ENCODE data around the gene OR14J1. TPM values are rescaled to one million over a fixed set of nuclear protein-coding genes. Genes with fewer than 3 reads are reported as not detected.
"Not testable (repeated sequence)": the region's sequence is repeated elsewhere in the genome, so short reads cannot be mapped to it uniquely, and the experiment has no call there.

OR14J1 gene
- total RNA-seq, 1 experiment from 2014 or later = not detected

- Histone ChIP-seq H3K27ac (ENCODE audit: low read depth, low read length, poor library complexity, severe bottlenecking) (no peak overlapping the region), H3K36me3 (ENCODE audit: insufficient read depth, low read length, poor library complexity, severe bottlenecking) (no peaks in the 10 kb centered on the region), H3K4me3 (ENCODE audit: low read depth, low read length, poor library complexity, severe bottlenecking) (no peak overlapping the region), H3K4me1 (ENCODE audit: insufficient read depth, low read length, poor library complexity, severe bottlenecking) (no peaks in the 10 kb centered on the region), H3K9me3 (ENCODE audit: low read depth, low read length, poor library complexity, severe bottlenecking) (no peaks in the 10 kb centered on the region), H3K27me3 (replicated peaks; ENCODE audit: insufficient read depth, low read depth, low read length, poor library complexity) (peaks cover 9% of the 10 kb centered on the region)
- intact Hi-C loops (cut with micrococcal nuclease; ENCODE audit: unreplicated experiment) = no loop called here
- DNase-seq (ENCODE audit: low spot score) = no peak
- ChIA-PET POLR2A (ENCODE audit: low non-redundant PET) (interaction anchor here (0.7 kb wide), 1 partner anchor 172 kb away, joined by 5 read pairs; no protein-coding TSS in a partner anchor), CTCF (no interaction called here)
- no TSS peak for BruUV-seq (replicated peaks)
- TF ChIP-seq EZH2 (IDR thresholded peaks at IDR 0.05; ENCODE audit: borderline replicate concordance, low read depth, low read length, poor library complexity, severe bottlenecking) = no peak
- no peak for TF ChIP-seq CTCF (conservative IDR thresholded peaks at IDR 0.05; ENCODE audit: low read depth, low read length)
These were observed 43.9 kb downstream of the OR14J1 start for GRCh38 chr6:29345380-29345779.

DNA sequence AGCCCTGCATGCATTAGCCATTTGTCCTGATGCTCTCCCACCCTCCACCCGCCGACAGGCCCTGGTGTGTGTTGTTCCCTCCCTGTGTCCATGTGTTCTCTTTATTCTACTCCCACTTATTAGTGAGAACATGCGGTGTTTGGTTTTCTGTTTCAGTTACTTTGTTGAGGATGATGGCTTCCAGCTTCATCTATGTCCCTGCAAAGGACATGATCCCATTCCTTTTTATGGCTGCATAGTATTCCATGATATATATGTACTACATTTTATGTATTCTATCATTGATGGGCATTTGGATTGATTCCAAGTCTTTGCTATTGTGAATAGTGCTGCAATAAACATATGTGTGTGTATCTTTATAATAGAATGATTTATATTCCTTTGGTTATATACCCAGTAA lies 47.8 kb downstream of the OR14J1 start:
- H3K36me3 ChIP-seq (ENCODE audit: insufficient read depth, low read length, poor library complexity, severe bottlenecking); BruUV-seq (replicated peaks); H3K27ac ChIP-seq (ENCODE audit: low read depth, low read length, poor library complexity, severe bottlenecking); intact Hi-C loops (cut with micrococcal nuclease; ENCODE audit: unreplicated experiment); CTCF ChIA-PET; POLR2A ChIA-PET (ENCODE audit: low non-redundant PET); H3K9me3 ChIP-seq (ENCODE audit: low read depth, low read length, poor library complexity, severe bottlenecking); DNase-seq (ENCODE audit: low spot score); H3K4me3 ChIP-seq (ENCODE audit: low read depth, low read length, poor library complexity, severe bottlenecking); H3K4me1 ChIP-seq (ENCODE audit: insufficient read depth, low read length, poor library complexity, severe bottlenecking); H3K27me3 ChIP-seq (replicated peaks; ENCODE audit: insufficient read depth, low read depth, low read length, poor library complexity): not testable (repeated sequence)

DNA sequence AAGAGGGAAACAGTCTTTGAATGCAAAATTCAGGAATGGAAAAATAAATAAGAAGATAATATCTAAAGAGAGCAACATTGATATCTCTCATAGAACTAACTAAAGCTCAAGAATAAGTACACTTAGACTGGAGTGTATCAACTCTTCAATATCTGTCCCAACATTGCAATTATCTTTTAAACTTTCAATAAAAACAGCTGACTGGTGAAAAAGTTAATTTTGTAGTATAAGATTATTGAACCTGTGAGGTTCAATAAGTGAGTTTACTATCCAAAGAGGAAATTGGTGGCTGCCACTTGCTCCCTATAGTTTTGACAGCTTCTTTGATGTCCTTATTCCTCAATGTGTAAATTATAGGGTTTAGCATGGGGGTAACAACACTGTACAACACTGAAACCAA lies 53.5 kb downstream of the OR14J1 start:
- POLR2A ChIA-PET (ENCODE audit: low non-redundant PET) = no interaction called here
- Histone ChIP-seq H3K36me3 (ENCODE audit: insufficient read depth, low read length, poor library complexity, severe bottlenecking) (no peaks in the 10 kb centered on the region), H3K9me3 (ENCODE audit: low read depth, low read length, poor library complexity, severe bottlenecking) (no peaks in the 10 kb centered on the region), H3K27ac (ENCODE audit: low read depth, low read length, poor library complexity, severe bottlenecking) (no peak overlapping the region), H3K4me1 (ENCODE audit: insufficient read depth, low read length, poor library complexity, severe bottlenecking) (no peaks in the 10 kb centered on the region), H3K27me3 (replicated peaks; ENCODE audit: insufficient read depth, low read depth, low read length, poor library complexity) (peaks cover 9% of the 10 kb centered on the region), H3K4me3 (ENCODE audit: low read depth, low read length, poor library complexity, severe bottlenecking) (no peak overlapping the region)
- no TSS peak for BruUV-seq (replicated peaks)
- CTCF ChIA-PET = no interaction called here
- no peak for TF ChIP-seq EZH2 (IDR thresholded peaks at IDR 0.05; ENCODE audit: borderline replicate concordance, low read depth, low read length, poor library complexity, severe bottlenecking)
- intact Hi-C loops (cut with micrococcal nuclease; ENCODE audit: unreplicated experiment) = no loop called here
- DNase-seq (ENCODE audit: low spot score) = no peak

- BruUV-seq (replicated peaks) = no TSS peak
- CTCF ChIA-PET = no interaction called here
These were observed 54.1 kb downstream of the OR14J1 start for GRCh38 chr6:29355603-29356002.

More at GRCh38 chr6:29355603-29356002, 54.1 kb downstream of the OR14J1 start:
- Histone ChIP-seq H3K9me3 (ENCODE audit: low read depth, low read length, poor library complexity, severe bottlenecking) (no peaks in the 10 kb centered on the region), H3K36me3 (ENCODE audit: insufficient read depth, low read length, poor library complexity, severe bottlenecking) (no peaks in the 10 kb centered on the region), H3K4me3 (ENCODE audit: low read depth, low read length, poor library complexity, severe bottlenecking) (no peak overlapping the region), H3K27ac (ENCODE audit: low read depth, low read length, poor library complexity, severe bottlenecking) (no peak overlapping the region), H3K27me3 (replicated peaks; ENCODE audit: insufficient read depth, low read depth, low read length, poor library complexity) (peaks cover 9% of the 10 kb centered on the region), H3K4me1 (ENCODE audit: insufficient read depth, low read length, poor library complexity, severe bottlenecking) (no peaks in the 10 kb centered on the region)
- intact Hi-C loops (cut with micrococcal nuclease; ENCODE audit: unreplicated experiment) = no loop called here
- no peak for TF ChIP-seq CTCF (conservative IDR thresholded peaks at IDR 0.05; ENCODE audit: low read depth, low read length)
- no peak for TF ChIP-seq EZH2 (IDR thresholded peaks at IDR 0.05; ENCODE audit: borderline replicate concordance, low read depth, low read length, poor library complexity, severe bottlenecking)
- POLR2A ChIA-PET (ENCODE audit: low non-redundant PET) = no interaction called here
- no peak for DNase-seq (ENCODE audit: low spot score)

Other genes starting within 250 kb of the OR14J1 start
- gene OR2B3, start 214.4 kb upstream of the OR14J1 start, total RNA-seq (2021) = not detected in 2 replicates
- gene OR2J1, start 202.2 kb upstream of the OR14J1 start, total RNA-seq (2021) = not detected in 2 replicates
- gene OR2J3, start 193.6 kb upstream of the OR14J1 start, total RNA-seq (2021) = not detected in 2 replicates
- gene OR2J2, start 130.8 kb upstream of the OR14J1 start, total RNA-seq (2021) = not detected in 2 replicates
- gene OR5V1, start 67.2 kb downstream of the OR14J1 start, total RNA-seq (2021) = not detected in 2 replicates
- gene OR12D3, start 73.6 kb downstream of the OR14J1 start, total RNA-seq (2021) = not detected in 2 replicates
- gene OR12D2, start 93.9 kb downstream of the OR14J1 start, total RNA-seq (2021) = not detected in 2 replicates
- gene OR12D1, start 113.2 kb downstream of the OR14J1 start, total RNA-seq (2021) = not detected in 2 replicates
- not detected in 2 replicates for gene OR10C1, start 137.6 kb downstream of the OR14J1 start, total RNA-seq (2021)
- gene OR11A1, start 155.4 kb downstream of the OR14J1 start, total RNA-seq (2021) = not detected in 2 replicates
- gene OR2H1, start 155.5 kb downstream of the OR14J1 start, total RNA-seq (2021) = not detected in 2 replicates
- gene MAS1L, start 186.3 kb downstream of the OR14J1 start, total RNA-seq (2021) = not detected in 2 replicates